GM19238 (cell line): Measurements from ENCODE around the gene WDR43.

Experiments
- DNase-seq: peaks from one replicate; pipeline ENCODE4 v3.0.0; 2011; ENCODE audit warnings: low spot score; ENCODE audit not compliant: insufficient read length

The WDR43 gene

GRCh38 chr2:28909655-28910353, 15.3 kb downstream of the WDR43 start:
- no peak for DNase-seq

GRCh38 chr2:28915939-28916338, 21.5 kb downstream of the WDR43 start:
- DNase-seq, result no peak

GRCh38 chr2:28926847-28927246, 32.4 kb downstream of the WDR43 start:
- no peak for DNase-seq

- DNase-seq, result no peak
Measured at GRCh38 chr2:28927469-28927868, 33.0 kb downstream of the WDR43 start.

GRCh38 chr2:28927878-28928277, 33.4 kb downstream of the WDR43 start:
- no peak for DNase-seq

- no peak for DNase-seq
Measured at GRCh38 chr2:28929581-28929980, 35.1 kb downstream of the WDR43 start.

- no peak for DNase-seq
Measured at GRCh38 chr2:28930205-28930604, 35.7 kb downstream of the WDR43 start.

GRCh38 chr2:28934769-28935168, 40.3 kb downstream of the WDR43 start:
- DNase-seq, result no peak

GRCh38 chr2:28941008-28941407, 46.5 kb downstream of the WDR43 start:
- no peak for DNase-seq

- DNase-seq, result no peak
Measured at GRCh38 chr2:28944535-28945248, 50.2 kb downstream of the WDR43 start.

GRCh38 chr2:28948160-28948559, 53.7 kb downstream of the WDR43 start:
- no peak for DNase-seq

- DNase-seq, result no peak
Measured at GRCh38 chr2:28949190-28949589, 54.7 kb downstream of the WDR43 start.

GRCh38 chr2:28949617-28950305, 55.3 kb downstream of the WDR43 start:
- DNase-seq, result no peak

- DNase-seq, result no peak
Measured at GRCh38 chr2:28950941-28951630, 56.6 kb downstream of the WDR43 start.

GRCh38 chr2:28951910-28952835, 57.7 kb downstream of the WDR43 start:
- no peak for DNase-seq

GRCh38 chr2:28952836-28953211, 58.4 kb downstream of the WDR43 start:
- DNase-seq, result no peak

- no peak for DNase-seq
Measured at GRCh38 chr2:28955467-28955866, 61.0 kb downstream of the WDR43 start.

- DNase-seq, result no peak
Measured at GRCh38 chr2:28956415-28956826, 62.0 kb downstream of the WDR43 start.

- DNase-seq, result no peak
Measured at GRCh38 chr2:28956890-28957289, 62.4 kb downstream of the WDR43 start.

- peak; percentile 59 for DNase-seq
Measured at GRCh38 chr2:28958689-28959088, 64.2 kb downstream of the WDR43 start.

- DNase-seq, result no peak
Measured at GRCh38 chr2:28960401-28960800, 65.9 kb downstream of the WDR43 start.
